Suprapubic skin (tissue), 4 donors: ENCODE measurements around the gene TCERG1L. TPM values are rescaled to one million over a fixed set of nuclear protein-coding genes. Genes with fewer than 3 reads are reported as not detected.

Experiments used
- DNase-seq, 2 donors: peaks; one replicate each; pipeline ENCODE4 v3.0.0-alpha.2; 2019; ENCODE audit warnings: low spot score in 2 of 2
- H3K27ac ChIP-seq: fragments of 200-600 bp; sonication (generic); one replicate; pipeline ENCODE4 v1.5.1; 2019
- H3K27me3 ChIP-seq: fragments of 200-600 bp; sonication (generic); one replicate; pipeline ENCODE4 v1.5.1; 2019
- H3K36me3 ChIP-seq: fragments of 200-600 bp; sonication (generic); one replicate; pipeline ENCODE4 v1.5.1; 2019
- H3K4me1 ChIP-seq: fragments of 200-600 bp; sonication (generic); one replicate; pipeline ENCODE4 v1.5.1; 2019
- H3K4me3 ChIP-seq: fragments of 200-600 bp; sonication (generic); one replicate; pipeline ENCODE4 v1.5.1; 2019; ENCODE audit warnings: mild to moderate bottlenecking
- H3K9me3 ChIP-seq: fragments of 200-600 bp; sonication (generic); one replicate; pipeline ENCODE4 v1.5.1; 2019
- EP300 ChIP-seq: sonication (generic); formaldehyde crosslinking; IDR thresholded peaks from one replicate; pipeline ENCODE4 v1.6.1; 2017; ENCODE audit warnings: antibody characterized with exemption
- POLR2A ChIP-seq, 2 donors: fragments of 450-650 bp; IDR thresholded peaks; one replicate each; pipeline ENCODE4 v1.6.1; 2017; ENCODE audit warnings: antibody characterized with exemption in 2 of 2, mild to moderate bottlenecking in 2 of 2, moderate library complexity in 2 of 2
- POLR2AphosphoS5 ChIP-seq, 3 donors: sonication (generic); formaldehyde crosslinking; IDR thresholded peaks; one replicate each; pipeline ENCODE4 v1.6.1; 2017; ENCODE audit warnings: antibody characterized with exemption in 3 of 3
- WGBS: methylation state at CpG from one replicate; pipeline ENCODE4 v1.1.5; 2018; 5-methylcytosine and 5-hydroxymethylcytosine counted together
- total RNA-seq, 4 donors: library from RNA; depleted of rRNA; stranded (reverse); fragments of >200 nt; gene quantifications; one replicate each; pipeline ENCODE4 v1.1.0, GENCODE V29; 2016
- TF ChIP-seq, protein P1 (sequence below), 2 donors: fragments of 200-600 bp in 1 of 2; fragments of 450-650 bp in 1 of 2; sonication (generic) in 1 of 2; IDR thresholded peaks; one replicate each; pipeline ENCODE4 v1.5.1; 2016 to 2019; ENCODE audit warnings: antibody characterized with exemption in 2 of 2, mild to moderate bottlenecking in 1 of 2, moderate library complexity in 1 of 2

Gene TCERG1L
- total RNA-seq, 4 donors from 2014 or later: 0.32 to 1.0 (median 0.51) TPM

DNA sequence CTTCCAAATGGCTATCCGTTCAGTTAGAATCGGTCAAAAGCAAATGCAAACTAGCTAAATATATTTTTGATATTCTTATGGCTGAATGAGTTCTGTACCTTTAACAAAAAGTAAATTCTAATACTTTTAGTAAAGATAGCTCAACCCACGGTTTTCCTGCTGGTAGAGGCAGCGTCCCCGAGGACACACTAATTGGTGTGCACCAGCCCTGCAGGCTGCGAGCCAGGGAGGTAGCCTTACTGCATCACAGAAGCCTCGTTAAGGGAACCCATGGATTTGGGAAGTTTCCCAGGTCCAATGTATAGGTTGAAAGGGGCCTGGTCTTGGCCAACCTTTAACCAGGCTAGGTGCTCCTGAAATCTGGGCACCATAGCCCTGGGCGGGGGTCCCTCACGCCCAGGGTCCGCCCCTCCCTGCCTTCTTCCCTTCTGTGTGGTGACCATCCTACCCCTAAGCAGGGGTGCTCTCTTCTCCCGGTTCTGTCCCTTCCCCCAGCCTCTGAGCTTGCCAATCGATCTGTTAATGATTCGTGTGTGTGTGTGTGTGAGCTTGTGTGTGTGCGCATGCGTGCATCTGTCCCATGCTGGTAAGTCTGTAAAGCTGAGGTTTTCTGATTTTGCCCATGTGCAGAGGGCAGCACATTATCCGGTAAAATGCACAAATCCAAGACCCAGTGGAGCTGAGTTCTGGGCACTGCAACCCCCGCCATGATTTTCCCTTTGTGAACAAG is 191.7 kb downstream of the TCERG1L start:
- DNase-seq: no peak
- Histone ChIP-seq H3K4me3 (no peak overlapping the region), H3K27me3 (no peaks in the 10 kb centered on the region), H3K4me1 (no peaks in the 10 kb centered on the region), H3K36me3 (no peaks in the 10 kb centered on the region), H3K27ac (no peak overlapping the region), H3K9me3 (no peaks in the 10 kb centered on the region)
- 84% methylated on average over 17 of the region's 17 CpGs for WGBS
- TF ChIP-seq POLR2A (IDR thresholded peaks at IDR 0.05): no peak
- TF ChIP-seq POLR2AphosphoS5 (IDR thresholded peaks at IDR 0.05): no peak
- no peak for TF ChIP-seq EP300
- TF ChIP-seq, protein P1, sequence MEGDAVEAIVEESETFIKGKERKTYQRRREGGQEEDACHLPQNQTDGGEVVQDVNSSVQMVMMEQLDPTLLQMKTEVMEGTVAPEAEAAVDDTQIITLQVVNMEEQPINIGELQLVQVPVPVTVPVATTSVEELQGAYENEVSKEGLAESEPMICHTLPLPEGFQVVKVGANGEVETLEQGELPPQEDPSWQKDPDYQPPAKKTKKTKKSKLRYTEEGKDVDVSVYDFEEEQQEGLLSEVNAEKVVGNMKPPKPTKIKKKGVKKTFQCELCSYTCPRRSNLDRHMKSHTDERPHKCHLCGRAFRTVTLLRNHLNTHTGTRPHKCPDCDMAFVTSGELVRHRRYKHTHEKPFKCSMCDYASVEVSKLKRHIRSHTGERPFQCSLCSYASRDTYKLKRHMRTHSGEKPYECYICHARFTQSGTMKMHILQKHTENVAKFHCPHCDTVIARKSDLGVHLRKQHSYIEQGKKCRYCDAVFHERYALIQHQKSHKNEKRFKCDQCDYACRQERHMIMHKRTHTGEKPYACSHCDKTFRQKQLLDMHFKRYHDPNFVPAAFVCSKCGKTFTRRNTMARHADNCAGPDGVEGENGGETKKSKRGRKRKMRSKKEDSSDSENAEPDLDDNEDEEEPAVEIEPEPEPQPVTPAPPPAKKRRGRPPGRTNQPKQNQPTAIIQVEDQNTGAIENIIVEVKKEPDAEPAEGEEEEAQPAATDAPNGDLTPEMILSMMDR (IDR thresholded peaks at IDR 0.05): no peak

DNA sequence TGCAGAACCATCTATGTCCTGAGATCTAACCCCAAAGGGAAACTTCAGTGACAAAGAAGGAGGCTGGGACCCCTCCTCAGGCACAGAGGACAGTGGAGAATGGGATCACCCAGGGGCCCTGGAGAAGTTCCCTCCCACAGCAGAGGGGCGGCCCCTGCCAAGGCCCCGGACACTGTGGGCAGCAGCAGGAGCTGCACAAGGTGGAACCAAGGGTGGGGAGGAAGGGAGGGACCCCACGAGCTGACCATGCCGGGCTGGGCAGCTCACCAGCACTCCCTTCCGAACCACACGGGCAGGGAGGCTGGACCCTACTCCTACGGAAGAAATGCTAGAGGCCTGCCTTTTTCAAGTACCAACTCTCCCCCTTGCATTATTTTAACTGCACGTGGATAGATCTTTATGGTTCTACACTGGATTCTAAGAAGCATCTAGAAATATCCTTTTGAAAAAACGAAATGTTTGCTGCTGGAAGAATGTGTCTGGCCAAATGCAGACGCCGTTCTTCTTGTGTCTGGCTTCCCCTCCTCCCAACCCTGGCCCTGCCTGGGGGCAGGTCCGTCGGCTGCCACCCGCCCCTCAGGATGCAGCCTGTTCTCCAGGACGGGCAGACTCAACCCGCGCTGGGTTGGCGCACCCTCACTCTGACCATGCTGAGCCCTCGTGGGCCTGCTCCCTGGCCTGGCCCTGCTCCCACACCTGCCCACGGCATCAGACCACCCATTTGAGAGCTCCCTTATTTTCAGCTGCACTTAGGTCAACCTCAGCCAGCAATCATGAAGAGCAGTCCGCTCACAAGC is 193.9 kb downstream of the TCERG1L start:
- TF ChIP-seq POLR2A (IDR thresholded peaks at IDR 0.05) (no peak), EP300 (no peak), POLR2AphosphoS5 (IDR thresholded peaks at IDR 0.05) (no peak)
- TF ChIP-seq, protein P1 (IDR thresholded peaks at IDR 0.05): no peak
- WGBS: 88% methylated on average over 21 of the region's 21 CpGs
- no peaks in the 10 kb centered on the region for H3K4me1 ChIP-seq
- H3K36me3 ChIP-seq: no peaks in the 10 kb centered on the region
- no peak for DNase-seq
- H3K27ac ChIP-seq: no peak overlapping the region
- H3K9me3 ChIP-seq: no peaks in the 10 kb centered on the region
- no peak overlapping the region for H3K4me3 ChIP-seq
- no peaks in the 10 kb centered on the region for H3K27me3 ChIP-seq

DNA sequence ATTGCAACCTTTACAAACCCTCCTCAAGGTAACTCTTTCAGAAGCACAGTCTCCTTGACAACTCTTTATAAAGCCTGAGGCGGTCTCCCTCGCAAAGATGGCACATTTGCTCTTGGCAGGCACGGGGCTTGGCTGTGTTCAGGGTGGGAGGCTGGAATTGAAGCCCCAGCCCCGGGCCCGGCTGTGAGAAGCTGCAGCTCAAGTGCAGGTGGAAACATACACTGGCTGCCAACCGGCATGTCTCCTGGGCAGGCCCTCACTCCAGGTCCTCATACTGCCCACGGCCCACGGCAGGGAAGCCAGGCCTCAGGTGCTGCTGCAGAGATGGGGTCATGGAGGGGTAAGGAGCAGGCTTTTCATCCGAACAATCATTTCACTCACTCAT is 194.5 kb downstream of the TCERG1L start:
- Histone ChIP-seq H3K27me3 (no peaks in the 10 kb centered on the region), H3K27ac (no peak overlapping the region), H3K4me3 (no peak overlapping the region), H3K4me1 (no peaks in the 10 kb centered on the region), H3K9me3 (no peaks in the 10 kb centered on the region), H3K36me3 (no peaks in the 10 kb centered on the region)
- WGBS: 100% methylated on average over 1 of the region's 9 CpGs
- TF ChIP-seq EP300 (no peak), POLR2AphosphoS5 (IDR thresholded peaks at IDR 0.05) (no peak), POLR2A (IDR thresholded peaks at IDR 0.05) (no peak)
- TF ChIP-seq, protein P1 (IDR thresholded peaks at IDR 0.05): no peak
- no peak for DNase-seq

DNA sequence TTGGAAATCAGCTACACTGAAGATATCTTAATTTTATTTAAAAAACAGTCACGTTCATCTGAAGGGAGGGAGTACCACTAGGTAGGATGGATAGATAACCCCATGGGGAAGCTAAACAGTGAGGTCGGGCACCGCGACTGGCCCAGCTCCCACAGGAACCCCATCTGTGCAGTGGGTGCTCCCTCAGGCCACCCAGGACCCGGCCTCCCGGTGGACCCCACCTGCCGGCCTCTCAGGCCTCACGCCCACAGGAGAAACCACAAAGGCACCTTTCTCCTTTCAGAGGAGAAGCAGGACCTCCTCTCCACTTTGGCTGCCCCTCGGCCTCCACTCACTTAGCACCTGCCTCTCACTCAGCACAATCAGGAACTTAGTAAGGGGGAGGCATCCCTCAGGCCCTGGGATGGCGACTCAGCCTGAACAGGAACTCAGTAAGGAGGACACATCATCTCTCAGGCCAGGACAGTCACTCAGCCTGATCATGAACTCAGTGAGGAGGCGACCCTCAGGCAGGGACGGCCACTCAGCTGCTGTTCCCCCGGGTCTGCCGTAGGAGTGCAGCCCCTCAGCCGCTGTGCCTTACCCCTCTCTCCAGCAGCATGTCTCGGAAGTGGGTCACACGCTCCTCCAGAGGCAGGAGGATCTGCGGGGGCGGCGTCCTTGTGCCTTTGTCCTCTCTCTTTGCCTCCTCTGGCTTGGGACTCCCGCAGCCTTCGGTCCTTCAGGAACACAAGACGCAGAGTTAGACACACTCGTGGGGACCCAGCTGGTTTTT is 195.1 kb downstream of the TCERG1L start:
- H3K36me3 ChIP-seq: no peaks in the 10 kb centered on the region
- no peaks in the 10 kb centered on the region for H3K9me3 ChIP-seq
- 96% methylated on average over 19 of the region's 24 CpGs for WGBS
- DNase-seq: no peak
- no peak overlapping the region for H3K27ac ChIP-seq
- TF ChIP-seq EP300 (no peak), POLR2A (IDR thresholded peaks at IDR 0.05) (no peak), POLR2AphosphoS5 (IDR thresholded peaks at IDR 0.05) (no peak)
- TF ChIP-seq, protein P1 (IDR thresholded peaks at IDR 0.05): no peak
- no peak overlapping the region for H3K4me3 ChIP-seq
- H3K27me3 ChIP-seq: no peaks in the 10 kb centered on the region
- H3K4me1 ChIP-seq: no peaks in the 10 kb centered on the region
